Fibroblast of upper back skin (primary cell): ENCODE results near the gene KRT13.

Source experiments
- DNase-seq: peaks from one replicate; pipeline ENCODE4 v3.0.0-alpha.2; 2013

Gene KRT13

GRCh38 chr17:41536741-41537613, 31.6 kb upstream of the KRT13 start:
- DNase-seq: no peak

- DNase-seq: peak; percentile 29
Observed at GRCh38 chr17:41535764-41536481, 30.5 kb upstream of the KRT13 start.

- no peak for DNase-seq
Observed at GRCh38 chr17:41534899-41535546, 29.6 kb upstream of the KRT13 start.

GRCh38 chr17:41533613-41534012, 28.2 kb upstream of the KRT13 start:
- DNase-seq: no peak

- DNase-seq: no peak
Observed at GRCh38 chr17:41532947-41533570, 27.6 kb upstream of the KRT13 start.

- no peak for DNase-seq
Observed at GRCh38 chr17:41531993-41532392, 26.6 kb upstream of the KRT13 start.

GRCh38 chr17:41530062-41531048, 24.9 kb upstream of the KRT13 start:
- DNase-seq: peak; percentile 74

- no peak for DNase-seq
Observed at GRCh38 chr17:41529491-41529915, 24.1 kb upstream of the KRT13 start.

- DNase-seq: no peak
Observed at GRCh38 chr17:41528959-41529353, 23.5 kb upstream of the KRT13 start.

GRCh38 chr17:41527063-41528023, 21.9 kb upstream of the KRT13 start:
- no peak for DNase-seq

- DNase-seq: no peak
Observed at GRCh38 chr17:41524261-41524660, 18.8 kb upstream of the KRT13 start.

- DNase-seq: no peak
Observed at GRCh38 chr17:41523787-41524186, 18.4 kb upstream of the KRT13 start.

- DNase-seq: no peak
Observed at GRCh38 chr17:41523225-41523593, 17.8 kb upstream of the KRT13 start.

- no peak for DNase-seq
Observed at GRCh38 chr17:41522301-41523224, 17.2 kb upstream of the KRT13 start.

- DNase-seq: peak; percentile 74
Observed at GRCh38 chr17:41521574-41522261, 16.3 kb upstream of the KRT13 start.

- no peak for DNase-seq
Observed at GRCh38 chr17:41520821-41521521, 15.6 kb upstream of the KRT13 start.

- DNase-seq: no peak
Observed at GRCh38 chr17:41519501-41520224, 14.3 kb upstream of the KRT13 start.
